ENCODE results near the gene MSX1.
A peak's percentile ranks its signal among the peaks of the same experiment; 100 is the strongest.

Gene MSX1

DNA sequence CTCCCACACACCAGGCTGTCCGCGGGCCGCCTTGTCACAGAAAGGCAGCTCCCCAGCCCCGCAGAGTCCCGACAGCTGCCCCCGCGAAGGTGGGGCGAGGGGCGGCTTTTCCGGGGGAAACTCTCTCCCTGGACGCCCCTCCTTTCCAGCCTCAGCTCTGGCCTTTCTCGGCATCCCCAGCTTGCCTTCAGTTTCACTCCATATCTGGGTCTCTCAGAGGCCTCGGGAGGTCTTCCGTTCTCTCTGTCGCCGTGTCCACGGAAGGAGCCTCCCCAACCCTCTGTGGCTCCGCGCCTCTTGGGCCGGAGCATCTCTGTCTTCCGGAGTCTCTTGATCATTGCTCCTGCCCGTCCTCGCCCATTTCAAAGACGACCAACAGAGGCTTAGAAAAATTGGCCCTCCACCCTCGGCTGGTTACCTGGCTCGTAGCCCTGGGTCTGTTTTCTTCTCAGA, 6.1 kb upstream of the MSX1 start:
- Histone ChIP-seq H3K4me3 (ENCODE audit: low read depth in 1 of 2, low read length in 2 of 2) (peak overlapping the region; percentile 42 to 54), H3K36me3 (ENCODE audit: control insufficient read depth in 1 of 2, insufficient read depth in 2 of 2, low read length in 2 of 2) (no peaks in the 10 kb centered on the region), H3K4me1 (ENCODE audit: control insufficient read depth in 1 of 2, insufficient read depth in 2 of 2, low read length in 2 of 2) (peaks cover 0 to 40% of the 10 kb centered on the region in 2 donors), H3K27ac (ENCODE audit: low read length) (no peak overlapping the region), H3K9me3 (ENCODE audit: control insufficient read depth in 1 of 2, low read length in 2 of 2) (no peaks in the 10 kb centered on the region), H3K27me3 (ENCODE audit: low read depth, low read length) (peaks cover 66% of the 10 kb centered on the region)

DNA sequence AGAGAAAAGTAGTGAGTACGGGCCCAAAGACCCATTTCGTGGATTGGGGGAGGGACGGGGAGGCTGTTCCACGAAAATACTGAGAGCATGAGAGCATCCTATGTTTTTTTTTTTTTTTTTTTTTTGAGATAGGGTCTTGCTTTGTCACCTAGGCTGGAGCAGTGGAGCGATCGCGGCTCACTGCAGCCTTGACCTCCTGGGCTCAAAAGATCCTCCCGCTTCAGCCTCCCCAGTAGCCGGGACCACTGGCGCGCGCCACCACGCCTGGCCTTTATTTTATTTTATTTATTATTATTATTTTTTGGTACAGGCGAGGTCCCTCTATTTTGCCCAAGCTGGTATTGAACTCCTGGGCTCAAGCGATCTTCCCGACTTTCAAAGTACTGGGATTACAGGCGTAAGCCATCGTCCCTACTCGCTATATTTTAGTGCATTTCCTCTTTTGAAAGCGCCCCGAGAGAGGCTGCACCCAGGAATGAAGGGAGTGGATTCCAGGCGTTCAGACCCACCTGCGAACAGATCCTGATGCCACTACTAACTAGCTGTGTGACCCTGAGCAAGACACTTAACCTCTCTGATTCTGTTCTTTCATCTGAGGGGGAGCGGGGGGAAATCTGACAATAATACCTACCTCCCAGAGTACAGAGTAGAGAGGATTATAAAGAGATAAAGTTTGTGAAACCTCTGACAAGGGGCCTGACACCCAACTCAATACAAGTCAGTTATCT, 5.4 kb upstream of the MSX1 start:
- Histone ChIP-seq H3K4me3 (ENCODE audit: low read depth in 1 of 2, low read length in 2 of 2) (no peak overlapping the region), H3K4me1 (ENCODE audit: control insufficient read depth in 1 of 2, insufficient read depth in 2 of 2, low read length in 2 of 2) (peaks cover 0 to 47% of the 10 kb centered on the region in 2 donors), H3K27ac (ENCODE audit: low read length) (no peak overlapping the region), H3K9me3 (ENCODE audit: control insufficient read depth in 1 of 2, low read length in 2 of 2) (no peaks in the 10 kb centered on the region), H3K36me3 (ENCODE audit: control insufficient read depth in 1 of 2, insufficient read depth in 2 of 2, low read length in 2 of 2) (no peaks in the 10 kb centered on the region), H3K27me3 (ENCODE audit: low read depth, low read length) (peaks cover 69% of the 10 kb centered on the region)

DNA sequence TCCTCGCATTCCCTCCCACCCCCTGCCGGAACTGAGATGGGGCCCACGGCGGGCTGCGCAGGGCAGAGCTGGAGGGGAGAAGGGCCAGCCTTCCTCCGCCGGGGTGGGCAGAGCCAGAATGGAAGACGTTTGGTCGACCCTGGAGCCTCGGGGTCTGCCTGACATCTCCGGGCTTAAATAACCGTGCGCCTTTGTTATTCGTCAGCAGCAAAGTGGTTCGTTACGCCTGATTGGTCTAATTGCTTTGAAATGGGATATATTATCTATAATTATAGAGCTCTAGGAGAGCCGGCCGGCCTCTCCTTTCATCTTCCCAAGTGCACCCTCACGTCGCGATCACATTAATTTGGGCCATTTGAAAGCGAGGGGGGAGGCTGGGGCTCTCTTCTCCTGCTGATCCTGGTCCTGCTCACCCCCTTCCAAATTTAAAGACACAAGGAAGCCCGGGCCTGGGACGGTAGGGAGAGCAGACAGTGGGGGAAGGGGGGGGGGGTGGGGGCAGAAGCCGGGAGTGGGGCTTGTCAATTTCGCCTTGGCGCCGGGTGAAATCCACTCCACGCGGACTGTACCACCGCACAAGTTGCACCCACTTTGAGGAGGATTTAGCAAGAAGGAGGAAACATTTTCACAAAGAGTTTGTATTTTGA, 4.7 kb upstream of the MSX1 start:
- Histone ChIP-seq H3K27ac (ENCODE audit: low read length) (no peak overlapping the region), H3K27me3 (ENCODE audit: low read depth, low read length) (peaks cover 71% of the 10 kb centered on the region), H3K36me3 (ENCODE audit: control insufficient read depth in 1 of 2, insufficient read depth in 2 of 2, low read length in 2 of 2) (no peaks in the 10 kb centered on the region), H3K4me1 (ENCODE audit: control insufficient read depth in 1 of 2, insufficient read depth in 2 of 2, low read length in 2 of 2) (peaks cover 0 to 51% of the 10 kb centered on the region in 2 donors), H3K9me3 (ENCODE audit: control insufficient read depth in 1 of 2, low read length in 2 of 2) (no peaks in the 10 kb centered on the region), H3K4me3 (ENCODE audit: low read depth in 1 of 2, low read length in 2 of 2) (no peak overlapping the region)

DNA sequence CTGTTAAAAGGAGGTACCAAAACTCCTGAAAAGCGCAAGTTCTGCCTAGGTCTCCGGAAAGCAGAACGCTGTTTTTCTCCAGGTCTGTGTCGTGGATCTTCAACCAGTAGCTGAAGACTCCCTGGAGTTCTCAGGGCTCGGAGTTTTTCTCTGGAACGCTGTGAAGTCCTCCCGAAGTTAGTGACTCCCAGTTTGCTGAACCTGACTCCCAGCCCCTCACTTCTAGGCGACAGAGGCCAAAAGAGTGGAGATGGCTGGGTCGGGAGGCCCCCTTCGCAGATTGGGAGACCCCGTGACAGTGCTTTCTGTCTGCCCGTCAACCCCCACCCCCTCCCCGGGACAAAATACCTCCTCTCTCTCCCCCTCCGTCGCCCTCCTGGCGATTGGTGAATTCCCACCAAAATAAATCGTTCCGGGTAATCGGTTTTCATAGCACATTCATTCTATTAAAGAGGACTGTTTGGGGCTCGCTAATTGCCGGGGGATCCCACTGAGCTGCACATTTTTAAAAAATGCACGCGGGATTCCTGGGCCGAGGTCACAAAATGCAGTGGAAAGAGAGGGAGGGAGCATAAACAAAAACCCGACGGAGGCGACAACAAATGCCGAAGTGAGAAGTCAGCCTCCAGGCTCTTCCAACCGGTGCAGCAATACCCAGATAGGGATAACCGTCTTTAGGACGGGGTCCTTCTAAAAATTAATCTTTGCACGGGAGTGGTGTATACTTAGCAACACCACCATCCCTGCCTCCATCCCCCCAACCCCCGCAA, 4.0 kb upstream of the MSX1 start:
- Histone ChIP-seq H3K27ac (ENCODE audit: low read length) (no peak overlapping the region), H3K27me3 (ENCODE audit: low read depth, low read length) (peaks cover 72% of the 10 kb centered on the region), H3K4me1 (ENCODE audit: control insufficient read depth in 1 of 2, insufficient read depth in 2 of 2, low read length in 2 of 2) (peaks cover 0 to 58% of the 10 kb centered on the region in 2 donors), H3K36me3 (ENCODE audit: control insufficient read depth in 1 of 2, insufficient read depth in 2 of 2, low read length in 2 of 2) (no peaks in the 10 kb centered on the region), H3K9me3 (ENCODE audit: control insufficient read depth in 1 of 2, low read length in 2 of 2) (no peaks in the 10 kb centered on the region), H3K4me3 (ENCODE audit: low read depth in 1 of 2, low read length in 2 of 2) (no peak overlapping the region)

DNA sequence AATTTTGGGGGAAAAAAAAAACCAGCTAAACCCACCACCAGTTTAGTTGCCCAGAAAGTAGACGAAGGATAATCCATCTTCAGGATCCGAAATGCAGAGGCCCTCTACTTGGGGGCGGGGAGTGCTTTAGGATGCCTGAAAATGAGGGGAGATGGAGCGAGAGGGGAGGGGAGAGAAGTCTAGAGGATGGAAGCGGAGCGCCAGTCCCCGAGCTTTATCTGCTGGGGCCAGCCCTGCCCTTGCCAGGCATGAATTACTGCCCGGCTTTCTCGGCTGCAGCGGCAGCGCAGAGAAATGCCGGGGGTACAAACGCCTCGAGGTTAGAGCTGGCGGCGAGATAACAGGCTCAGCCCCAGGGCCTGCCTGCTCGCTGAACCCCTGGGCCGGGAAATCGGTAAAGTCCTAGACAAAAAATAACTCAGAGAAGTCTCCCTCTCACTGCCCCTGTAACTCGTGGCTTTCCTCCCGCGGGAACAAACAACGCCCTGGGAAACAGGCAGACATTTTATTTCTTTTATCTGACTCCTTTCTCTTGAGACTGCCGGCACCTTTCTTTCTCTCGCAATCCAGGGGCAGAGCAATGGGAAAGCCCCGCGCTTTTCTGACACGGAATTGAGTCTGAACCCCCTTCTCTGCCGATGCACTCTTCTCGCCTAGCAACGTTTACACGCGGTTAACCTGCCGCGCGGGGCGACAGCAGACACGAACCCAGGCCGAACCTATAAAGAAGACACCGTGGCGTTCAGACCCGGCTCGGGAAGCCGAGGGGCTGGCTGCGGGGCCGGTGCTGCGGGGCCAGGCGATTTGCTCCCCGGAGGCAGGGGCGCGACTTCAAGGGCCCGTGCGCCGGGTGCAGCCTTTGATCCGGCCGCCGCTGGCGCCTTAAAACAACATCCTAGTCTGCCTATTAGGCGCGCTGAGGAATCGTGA, 3.1 kb upstream of the MSX1 start:
- Histone ChIP-seq H3K36me3 (ENCODE audit: control insufficient read depth in 1 of 2, insufficient read depth in 2 of 2, low read length in 2 of 2) (no peaks in the 10 kb centered on the region), H3K27me3 (ENCODE audit: low read depth, low read length) (peaks cover 72% of the 10 kb centered on the region), H3K4me3 (ENCODE audit: low read depth in 1 of 2, low read length in 2 of 2) (peak overlapping the region; percentile 2 to 26), H3K4me1 (ENCODE audit: control insufficient read depth in 1 of 2, insufficient read depth in 2 of 2, low read length in 2 of 2) (peaks cover 0 to 67% of the 10 kb centered on the region in 2 donors), H3K9me3 (ENCODE audit: control insufficient read depth in 1 of 2, low read length in 2 of 2) (no peaks in the 10 kb centered on the region), H3K27ac (ENCODE audit: low read length) (no peak overlapping the region)

DNA sequence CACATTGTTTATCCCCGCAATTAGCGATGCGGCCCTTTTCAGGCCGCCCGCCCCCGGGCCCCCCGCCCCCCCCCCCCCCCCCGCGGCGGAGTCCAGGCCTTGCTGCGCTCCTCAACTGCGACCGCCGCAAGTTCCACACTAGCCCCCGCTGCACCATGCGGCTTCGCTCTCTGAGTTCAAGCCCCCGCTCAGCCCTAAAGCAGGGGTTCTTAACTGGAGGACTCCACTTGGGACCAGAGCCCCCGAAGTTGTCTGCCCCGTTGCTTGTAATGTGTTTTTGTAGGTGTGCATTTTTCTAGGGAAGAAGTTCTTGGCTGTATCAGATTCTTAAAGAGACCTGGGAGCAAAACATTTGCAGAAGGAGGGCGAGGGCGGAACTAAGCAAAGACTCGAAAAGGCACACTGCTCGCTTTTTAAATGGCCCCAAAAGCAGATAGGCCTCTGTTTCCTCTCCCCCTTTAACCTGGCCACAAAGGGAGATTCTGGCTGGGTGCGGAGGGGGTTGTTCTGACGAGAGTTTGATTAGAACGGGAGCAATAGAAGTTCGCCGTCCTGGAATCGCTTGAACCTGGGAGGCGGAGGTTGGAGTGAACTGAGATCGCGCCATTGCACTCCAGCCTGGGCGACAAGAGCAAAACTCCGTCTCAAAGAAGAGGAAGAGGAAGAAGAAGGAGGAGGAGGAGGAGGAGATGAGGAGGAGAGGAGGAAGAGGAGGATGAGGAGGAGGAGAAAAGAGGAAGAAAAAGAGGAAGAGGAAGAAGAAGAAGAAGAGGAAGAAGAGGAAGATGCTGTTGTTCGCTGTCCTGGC, 2.3 kb upstream of the MSX1 start:
- Histone ChIP-seq H3K4me3 (ENCODE audit: low read depth in 1 of 2, low read length in 2 of 2) (no peak overlapping the region), H3K27me3 (ENCODE audit: low read depth, low read length) (peaks cover 73% of the 10 kb centered on the region), H3K4me1 (ENCODE audit: control insufficient read depth in 1 of 2, insufficient read depth in 2 of 2, low read length in 2 of 2) (peaks cover 0 to 71% of the 10 kb centered on the region in 2 donors), H3K9me3 (ENCODE audit: control insufficient read depth in 1 of 2, low read length in 2 of 2) (no peaks in the 10 kb centered on the region), H3K36me3 (ENCODE audit: control insufficient read depth in 1 of 2, insufficient read depth in 2 of 2, low read length in 2 of 2) (no peaks in the 10 kb centered on the region), H3K27ac (ENCODE audit: low read length) (no peak overlapping the region)

DNA sequence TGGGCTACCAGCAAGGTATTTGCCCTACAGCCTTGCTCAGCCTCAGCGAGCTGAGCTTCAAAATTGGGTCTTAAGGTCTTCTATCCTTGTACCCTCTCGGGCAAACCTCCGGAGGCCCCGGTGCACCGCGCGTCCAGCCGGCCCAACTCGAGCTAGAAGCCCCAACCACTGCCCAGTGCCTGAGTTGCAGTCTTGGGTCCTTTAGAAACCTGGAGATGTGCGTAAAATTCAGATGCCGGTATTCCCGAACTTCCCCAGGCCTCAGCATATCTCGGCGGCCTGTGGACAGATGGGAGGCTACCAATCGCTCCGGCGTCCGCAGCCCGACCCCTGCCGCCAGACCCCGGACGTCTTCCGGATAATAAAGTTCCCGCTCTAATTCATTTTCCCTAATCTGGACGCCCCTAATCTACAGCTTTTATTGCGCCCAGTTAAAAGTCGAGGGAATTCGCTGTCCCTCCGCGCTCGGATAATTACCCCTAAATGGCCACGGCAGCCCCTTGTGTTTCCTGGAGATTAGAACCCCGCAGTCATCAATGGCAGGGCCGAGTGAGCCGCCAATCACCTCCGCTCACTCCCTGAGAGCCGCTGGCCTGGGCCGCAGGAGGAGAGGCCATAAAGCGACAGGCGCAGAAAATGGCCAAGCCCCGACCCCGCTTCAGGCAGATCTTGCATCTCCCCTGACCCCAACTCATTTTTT, 1.5 kb upstream of the MSX1 start:
- Histone ChIP-seq H3K27me3 (ENCODE audit: low read depth, low read length) (peaks cover 74% of the 10 kb centered on the region), H3K27ac (ENCODE audit: low read length) (no peak overlapping the region), H3K4me3 (ENCODE audit: low read depth in 1 of 2, low read length in 2 of 2) (no peak overlapping the region), H3K36me3 (ENCODE audit: control insufficient read depth in 1 of 2, insufficient read depth in 2 of 2, low read length in 2 of 2) (no peaks in the 10 kb centered on the region), H3K4me1 (ENCODE audit: control insufficient read depth in 1 of 2, insufficient read depth in 2 of 2, low read length in 2 of 2) (peaks cover 0 to 63% of the 10 kb centered on the region in 2 donors), H3K9me3 (ENCODE audit: control insufficient read depth in 1 of 2, low read length in 2 of 2) (no peaks in the 10 kb centered on the region)

DNA sequence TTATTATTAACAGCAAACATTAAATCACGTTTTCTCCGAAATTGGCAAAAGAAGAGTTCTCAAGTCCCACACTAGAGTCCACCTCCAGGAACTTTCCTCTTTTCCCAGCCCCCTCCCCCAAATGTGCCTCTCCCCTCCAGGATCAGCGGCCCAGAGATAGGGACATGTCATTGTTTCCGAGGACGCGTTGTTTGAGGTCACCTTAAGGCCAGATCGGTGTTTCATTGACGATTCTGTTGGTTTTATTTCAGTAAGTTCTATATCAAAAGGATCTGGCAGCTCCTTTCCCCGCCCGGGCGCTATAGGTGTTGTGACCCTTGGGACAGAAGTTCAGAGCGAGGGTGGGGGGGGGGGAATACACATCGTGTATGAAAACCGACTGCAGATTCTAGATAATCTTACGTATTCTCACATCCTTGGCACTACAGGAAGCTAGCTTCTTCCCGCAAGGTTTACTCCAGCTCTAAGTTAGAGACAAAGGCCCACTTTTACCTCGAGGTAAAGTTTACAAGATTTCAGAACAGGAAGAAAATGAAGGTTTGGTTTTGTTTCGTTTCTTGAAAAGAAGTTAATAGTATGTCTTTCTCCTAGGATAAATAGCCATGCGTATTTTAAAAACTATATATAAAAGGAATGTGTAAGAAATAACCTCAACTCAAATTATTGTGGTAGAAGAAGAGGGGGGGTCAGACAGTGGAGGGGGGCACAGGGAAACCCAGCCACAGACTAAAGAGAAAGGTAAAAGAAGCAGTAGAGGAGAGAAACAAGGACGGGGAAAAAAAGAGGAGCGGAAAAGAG, 739 bp upstream of the MSX1 start:
- Histone ChIP-seq H3K4me1 (ENCODE audit: control insufficient read depth in 1 of 2, insufficient read depth in 2 of 2, low read length in 2 of 2) (peaks cover 0 to 56% of the 10 kb centered on the region in 2 donors), H3K27me3 (ENCODE audit: low read depth, low read length) (peaks cover 73% of the 10 kb centered on the region), H3K36me3 (ENCODE audit: control insufficient read depth in 1 of 2, insufficient read depth in 2 of 2, low read length in 2 of 2) (no peaks in the 10 kb centered on the region), H3K9me3 (ENCODE audit: control insufficient read depth in 1 of 2, low read length in 2 of 2) (no peaks in the 10 kb centered on the region), H3K27ac (ENCODE audit: low read length) (no peak overlapping the region), H3K4me3 (ENCODE audit: low read depth in 1 of 2, low read length in 2 of 2) (peak overlapping the region; percentile 26 to 79)

DNA sequence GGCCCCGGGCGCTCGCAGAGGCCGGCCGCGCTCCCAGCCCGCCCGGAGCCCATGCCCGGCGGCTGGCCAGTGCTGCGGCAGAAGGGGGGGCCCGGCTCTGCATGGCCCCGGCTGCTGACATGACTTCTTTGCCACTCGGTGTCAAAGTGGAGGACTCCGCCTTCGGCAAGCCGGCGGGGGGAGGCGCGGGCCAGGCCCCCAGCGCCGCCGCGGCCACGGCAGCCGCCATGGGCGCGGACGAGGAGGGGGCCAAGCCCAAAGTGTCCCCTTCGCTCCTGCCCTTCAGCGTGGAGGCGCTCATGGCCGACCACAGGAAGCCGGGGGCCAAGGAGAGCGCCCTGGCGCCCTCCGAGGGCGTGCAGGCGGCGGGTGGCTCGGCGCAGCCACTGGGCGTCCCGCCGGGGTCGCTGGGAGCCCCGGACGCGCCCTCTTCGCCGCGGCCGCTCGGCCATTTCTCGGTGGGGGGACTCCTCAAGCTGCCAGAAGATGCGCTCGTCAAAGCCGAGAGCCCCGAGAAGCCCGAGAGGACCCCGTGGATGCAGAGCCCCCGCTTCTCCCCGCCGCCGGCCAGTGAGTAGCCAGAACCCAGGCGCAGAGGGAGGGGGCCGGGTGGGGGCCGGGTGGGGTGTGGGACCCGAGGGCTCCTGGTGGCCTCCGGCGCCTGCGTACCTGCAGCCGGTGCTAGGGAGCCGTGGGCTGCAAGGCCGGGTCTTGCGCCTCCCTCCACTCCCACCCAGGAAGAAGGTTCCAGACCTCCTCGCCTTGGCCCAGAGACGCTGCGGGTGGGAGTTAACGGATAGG, 534 bp downstream of the MSX1 start:
- Histone ChIP-seq H3K9me3 (ENCODE audit: control insufficient read depth in 1 of 2, low read length in 2 of 2) (no peaks in the 10 kb centered on the region), H3K4me3 (ENCODE audit: low read depth in 1 of 2, low read length in 2 of 2) (peak overlapping the region; percentile 61 to 79), H3K36me3 (ENCODE audit: control insufficient read depth in 1 of 2, insufficient read depth in 2 of 2, low read length in 2 of 2) (no peaks in the 10 kb centered on the region), H3K27ac (ENCODE audit: low read length) (no peak overlapping the region), H3K27me3 (ENCODE audit: low read depth, low read length) (peaks cover 77% of the 10 kb centered on the region), H3K4me1 (ENCODE audit: control insufficient read depth in 1 of 2, insufficient read depth in 2 of 2, low read length in 2 of 2) (peaks cover 0 to 54% of the 10 kb centered on the region in 2 donors)

All from muscle layer of duodenum (tissue), 2 donors.